Effector memory CD8-positive, alpha-beta T cell (primary cell): ENCODE measurements around the gene CYLC1.

Experiments
- ATAC-seq: fragments of 150-1000 bp; cut with Tn5 transposase; replicated peaks from 2 replicates; pipeline ENCODE4 v1.10.0; 2021; ENCODE audit warnings: mild to moderate bottlenecking, moderate library complexity
- DNase-seq, 3 experiments: peaks; one replicate each; pipeline ENCODE4 v3.0.0; 2021
- H3K27ac Mint-ChIP-seq, 2 donors: one replicate each; pipeline ENCODE4 v1.8.0; 2022; ENCODE audit warnings: mild to moderate bottlenecking in 2 of 2, mixed read lengths in 2 of 2, moderate library complexity in 2 of 2
- H3K27me3 Mint-ChIP-seq, 2 donors: one replicate each; pipeline ENCODE4 v1.8.0; 2022; ENCODE audit warnings: mixed read lengths in 2 of 2
- H3K36me3 Mint-ChIP-seq: one replicate; pipeline ENCODE4 v1.8.0; 2022; ENCODE audit warnings: mild to moderate bottlenecking, moderate library complexity, mixed read lengths; ENCODE audit not compliant: insufficient read depth
- H3K4me1 Mint-ChIP-seq, 2 donors: one replicate each; pipeline ENCODE4 v1.8.0; 2022; ENCODE audit warnings: low read depth in 2 of 2, mixed read lengths in 2 of 2
- H3K4me3 Mint-ChIP-seq, 2 donors: one replicate each; pipeline ENCODE4 v1.8.0; 2022; ENCODE audit warnings: mild to moderate bottlenecking in 2 of 2, mixed read lengths in 2 of 2, moderate library complexity in 2 of 2
- H3K9me3 Mint-ChIP-seq, 2 donors: one replicate each; pipeline ENCODE4 v1.8.0; 2022; ENCODE audit warnings: mixed read lengths in 2 of 2
- total RNA-seq, 9 experiments: gene quantifications; one replicate each; lab custom pipeline; 2026; lab: John Stamatoyannopoulos, UW

The CYLC1 gene, protein sequence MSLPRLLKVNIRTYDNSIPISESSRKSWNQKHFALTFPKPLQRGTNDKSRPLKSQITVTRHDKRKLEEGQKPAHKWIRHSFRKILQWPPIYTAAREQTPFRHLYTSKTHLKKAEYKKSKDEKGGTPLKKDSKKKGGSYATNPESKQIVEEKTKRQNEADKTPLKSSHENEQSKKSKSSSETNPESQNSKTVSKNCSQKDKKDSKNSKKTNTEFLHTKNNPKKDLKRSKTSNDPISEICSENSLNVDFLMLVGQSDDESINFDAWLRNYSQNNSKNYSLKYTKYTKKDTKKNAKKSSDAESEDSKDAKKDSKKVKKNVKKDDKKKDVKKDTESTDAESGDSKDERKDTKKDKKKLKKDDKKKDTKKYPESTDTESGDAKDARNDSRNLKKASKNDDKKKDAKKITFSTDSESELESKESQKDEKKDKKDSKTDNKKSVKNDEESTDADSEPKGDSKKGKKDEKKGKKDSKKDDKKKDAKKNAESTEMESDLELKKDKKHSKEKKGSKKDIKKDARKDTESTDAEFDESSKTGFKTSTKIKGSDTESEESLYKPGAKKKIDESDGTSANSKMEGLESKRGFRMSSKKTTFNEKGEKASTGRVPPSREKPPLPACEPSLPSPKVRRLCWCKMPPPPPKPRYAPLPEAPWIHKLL
- total RNA-seq = 0 reads per million in 9 experiments

- peaks cover 3% of the 10 kb centered on the region for H3K36me3 Mint-ChIP-seq
- H3K4me3 Mint-ChIP-seq = no peak within 1 kb of the TSS
- no peak for DNase-seq
Measured at GRCh38 chrX:83860846-83861245, at the start of gene CYLC1. CYLC1 (plus strand) TSS chrX:83861146; CDS start chrX:83861183, 37 bp downstream.

DNA sequence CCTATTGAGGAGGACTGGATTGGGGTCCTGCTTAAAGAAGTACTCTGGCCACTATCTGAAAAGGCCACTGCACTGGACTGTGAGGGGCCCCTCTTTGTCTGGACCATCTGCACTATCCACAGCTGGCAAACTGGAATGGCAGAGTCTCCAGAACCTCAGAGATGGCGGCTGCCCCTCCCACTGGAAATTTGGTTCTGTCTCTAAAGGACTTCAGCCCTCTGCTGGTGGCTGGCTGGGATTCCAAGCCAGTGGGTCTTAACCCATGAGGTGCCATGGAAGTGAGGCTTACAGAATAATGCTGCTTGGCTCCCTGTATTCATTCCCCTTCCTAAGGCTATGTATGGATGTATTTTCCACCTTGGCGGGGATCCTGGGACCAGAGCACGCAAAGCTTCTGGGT, 41.6 kb upstream of the CYLC1 start:
- Mint-ChIP-seq H3K4me1 (no peaks in the 10 kb centered on the region), H3K4me3 (no peak overlapping the region), H3K27ac (no peak overlapping the region), H3K9me3 (peaks cover 6 to 18% of the 10 kb centered on the region in 2 donors), H3K27me3 (no peaks in the 10 kb centered on the region), H3K36me3 (no peaks in the 10 kb centered on the region)
- DNase-seq = no peak
- no peak for ATAC-seq

More at GRCh38 chrX:83860846-83861245, at the start of gene CYLC1:
- Mint-ChIP-seq H3K4me1 (no peaks in the 10 kb centered on the region), H3K27me3 (no peaks in the 10 kb centered on the region), H3K9me3 (peaks cover 3 to 12% of the 10 kb centered on the region in 2 donors), H3K27ac (no peak within 1 kb of the TSS)
- ATAC-seq = no peak

DNA sequence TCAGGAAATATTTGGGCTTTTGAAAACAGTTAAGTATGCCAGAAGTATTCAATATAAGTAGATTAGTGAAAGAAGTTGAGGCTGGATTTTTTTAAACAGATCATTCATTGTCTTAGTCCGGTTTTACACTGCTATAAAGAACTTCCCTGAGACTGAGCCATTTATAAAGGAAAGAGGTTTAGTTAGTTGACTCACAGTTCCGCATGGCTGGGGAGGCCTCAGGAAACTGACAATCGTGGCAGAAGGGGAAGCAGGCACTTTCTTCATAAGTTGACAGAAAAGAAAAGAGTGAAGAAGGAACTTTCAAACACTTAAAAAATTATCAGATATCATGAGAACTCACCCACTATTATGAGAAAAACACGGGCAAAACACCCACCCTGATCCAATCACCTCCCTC, 31.1 kb upstream of the CYLC1 start:
- H3K9me3 Mint-ChIP-seq = no peaks in the 10 kb centered on the region
- no peak overlapping the region for H3K4me3 Mint-ChIP-seq
- no peaks in the 10 kb centered on the region for H3K36me3 Mint-ChIP-seq
- no peak for ATAC-seq
- H3K27ac Mint-ChIP-seq = no peak overlapping the region
- DNase-seq = no peak
- H3K4me1 Mint-ChIP-seq = no peaks in the 10 kb centered on the region
- no peaks in the 10 kb centered on the region for H3K27me3 Mint-ChIP-seq

- no peak overlapping the region for H3K27ac Mint-ChIP-seq
- DNase-seq = no peak
Measured at GRCh38 chrX:83845397-83845796, 15.5 kb upstream of the CYLC1 start.

DNA sequence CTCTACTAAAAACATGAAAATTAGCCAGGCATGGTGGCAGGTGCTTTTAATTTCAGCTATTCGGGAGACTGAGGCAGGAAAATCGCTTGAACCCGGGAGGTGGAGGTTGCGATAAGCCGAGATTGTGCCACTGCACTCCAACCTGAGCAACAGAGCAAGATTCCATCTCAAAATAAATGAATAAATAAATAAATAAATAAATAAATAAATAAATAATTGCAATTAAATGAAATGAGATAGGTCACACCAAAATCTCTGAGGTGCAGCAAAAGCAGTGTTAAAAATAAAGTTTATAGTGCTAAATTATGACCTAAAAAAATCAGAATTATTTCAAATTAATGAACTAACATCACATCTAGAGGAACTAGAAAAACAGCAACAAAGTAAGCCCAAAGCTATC, 13.6 kb upstream of the CYLC1 start:
- Mint-ChIP-seq H3K27me3 (no peaks in the 10 kb centered on the region), H3K4me1 (no peaks in the 10 kb centered on the region), H3K4me3 (no peak overlapping the region), H3K27ac (no peak overlapping the region), H3K9me3 (no peaks in the 10 kb centered on the region), H3K36me3 (no peaks in the 10 kb centered on the region)
- no peak for ATAC-seq
- DNase-seq = no peak

More at GRCh38 chrX:83845397-83845796, 15.5 kb upstream of the CYLC1 start:
- ATAC-seq = peak; percentile 21
- no peak overlapping the region for H3K4me3 Mint-ChIP-seq
- no peaks in the 10 kb centered on the region for H3K27me3 Mint-ChIP-seq
- H3K4me1 Mint-ChIP-seq = no peaks in the 10 kb centered on the region
- no peaks in the 10 kb centered on the region for H3K9me3 Mint-ChIP-seq
- H3K36me3 Mint-ChIP-seq = peaks cover 4% of the 10 kb centered on the region

GRCh38 chrX:83888585-83888984, 27.6 kb downstream of the CYLC1 start:
- H3K27ac Mint-ChIP-seq = no peak overlapping the region
- no peak for DNase-seq
- H3K4me1 Mint-ChIP-seq = no peaks in the 10 kb centered on the region
- H3K9me3 Mint-ChIP-seq = peaks cover 0 to 4% of the 10 kb centered on the region in 2 donors
- no peaks in the 10 kb centered on the region for H3K27me3 Mint-ChIP-seq
- H3K36me3 Mint-ChIP-seq = no peaks in the 10 kb centered on the region
- ATAC-seq = no peak
- no peak overlapping the region for H3K4me3 Mint-ChIP-seq

GRCh38 chrX:83892433-83892832, 31.5 kb downstream of the CYLC1 start:
- ATAC-seq (no peak), DNase-seq (no peak)
- H3K4me1 Mint-ChIP-seq = no peaks in the 10 kb centered on the region
- no peak overlapping the region for H3K27ac Mint-ChIP-seq
- no peak overlapping the region for H3K4me3 Mint-ChIP-seq
- peaks cover 4 to 7% of the 10 kb centered on the region in 2 donors for H3K9me3 Mint-ChIP-seq
- no peaks in the 10 kb centered on the region for H3K27me3 Mint-ChIP-seq
- no peaks in the 10 kb centered on the region for H3K36me3 Mint-ChIP-seq

DNA sequence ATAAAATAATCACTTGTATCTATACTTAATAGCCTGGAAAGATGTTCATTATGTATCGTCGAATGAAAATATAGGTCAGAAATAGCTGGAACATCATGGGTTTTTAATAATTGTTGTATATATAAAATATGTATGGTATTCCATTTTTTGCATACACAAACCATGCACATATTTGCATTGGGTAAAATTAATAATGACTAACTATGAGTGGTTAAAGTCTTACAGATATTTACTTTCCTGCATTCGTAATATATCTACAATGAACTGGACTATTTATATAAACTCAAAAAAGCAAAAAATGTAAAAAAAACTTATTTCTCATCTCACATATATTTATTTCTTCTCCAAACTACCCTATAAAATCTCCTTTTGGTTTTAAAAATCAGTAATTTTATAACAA, 46.0 kb downstream of the CYLC1 start:
- Mint-ChIP-seq H3K4me1 (no peaks in the 10 kb centered on the region), H3K4me3 (no peak overlapping the region), H3K36me3 (peaks cover 4% of the 10 kb centered on the region), H3K27ac (no peak overlapping the region), H3K9me3 (no peaks in the 10 kb centered on the region), H3K27me3 (no peaks in the 10 kb centered on the region)
- ATAC-seq = no peak
- DNase-seq = no peak

- ATAC-seq (no peak), DNase-seq (no peak)
- Mint-ChIP-seq H3K27me3 (no peaks in the 10 kb centered on the region), H3K36me3 (no peaks in the 10 kb centered on the region), H3K9me3 (peaks cover 0 to 2% of the 10 kb centered on the region in 2 donors), H3K27ac (no peak overlapping the region), H3K4me1 (no peaks in the 10 kb centered on the region), H3K4me3 (no peak overlapping the region)
Measured at GRCh38 chrX:83916525-83916924, 55.6 kb downstream of the CYLC1 start.

- no peaks in the 10 kb centered on the region for H3K4me1 Mint-ChIP-seq
- ATAC-seq (no peak), DNase-seq (no peak)
- no peak overlapping the region for H3K27ac Mint-ChIP-seq
- H3K27me3 Mint-ChIP-seq = no peaks in the 10 kb centered on the region
- H3K9me3 Mint-ChIP-seq = peaks cover 0 to 8% of the 10 kb centered on the region in 2 donors
- no peaks in the 10 kb centered on the region for H3K36me3 Mint-ChIP-seq
- H3K4me3 Mint-ChIP-seq = no peak overlapping the region
Measured at GRCh38 chrX:83934220-83934619, 73.3 kb downstream of the CYLC1 start.
